ENCODE measurements around the gene TMEM86B.

- TF ChIP-seq TAF1 (IDR thresholded peaks at IDR 0.05; ENCODE audit: borderline replicate concordance, low read depth, low read length) (no peak), POLR2A (IDR thresholded peaks at IDR 0.05; ENCODE audit: low read depth, low read length) (no peak)
Measured at GRCh38 chr19:55226788-55227187, 1.8 kb downstream of the TMEM86B start.

Data from GM12892 (cell line).